ENCODE measurements around the gene ZNF599.
A peak's percentile ranks its signal among the peaks of the same experiment; 100 is the strongest.

ZNF599 gene

DNA sequence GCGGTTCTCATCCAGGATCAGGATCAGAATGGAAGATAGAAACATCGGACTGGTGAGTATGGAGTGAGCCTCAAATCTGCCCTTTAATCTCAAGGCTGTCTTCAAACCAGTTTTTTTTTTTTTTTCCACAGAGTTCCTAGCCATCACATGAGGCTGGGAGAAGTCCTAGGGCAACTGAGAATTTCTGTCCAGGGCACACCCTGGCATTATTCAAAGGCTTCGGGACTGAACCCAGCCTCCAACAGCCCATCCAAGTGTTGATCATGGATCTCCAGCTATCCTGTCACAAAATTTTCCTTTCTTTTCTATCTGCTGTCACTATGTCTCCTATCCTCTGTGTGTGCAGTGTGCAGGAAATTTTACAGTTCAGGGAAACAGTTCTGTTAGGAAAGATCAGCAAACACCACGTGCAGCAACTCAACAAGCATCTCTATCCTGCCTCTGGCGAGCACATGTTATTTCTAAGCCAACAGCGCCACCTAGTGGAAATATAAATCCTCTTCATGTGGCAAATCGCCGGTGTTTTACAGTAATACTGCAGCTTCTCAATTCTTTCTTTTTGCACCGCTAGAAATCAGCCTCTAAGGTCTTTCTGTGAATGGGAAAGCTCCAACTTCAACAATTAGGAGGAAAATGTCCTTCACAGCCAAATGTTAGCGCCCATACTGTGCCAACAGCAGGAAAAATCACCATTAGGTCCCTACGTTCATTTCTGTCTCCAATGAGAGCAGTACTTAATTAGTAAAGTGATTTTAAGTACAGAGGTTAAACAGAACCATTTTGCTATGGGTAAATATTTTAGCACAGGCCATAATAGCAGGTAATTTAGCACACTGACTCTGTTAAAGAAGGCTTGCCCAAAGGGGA lies 60.4 kb downstream of the ZNF599 start:
- TF ChIP-seq, protein P1, sequence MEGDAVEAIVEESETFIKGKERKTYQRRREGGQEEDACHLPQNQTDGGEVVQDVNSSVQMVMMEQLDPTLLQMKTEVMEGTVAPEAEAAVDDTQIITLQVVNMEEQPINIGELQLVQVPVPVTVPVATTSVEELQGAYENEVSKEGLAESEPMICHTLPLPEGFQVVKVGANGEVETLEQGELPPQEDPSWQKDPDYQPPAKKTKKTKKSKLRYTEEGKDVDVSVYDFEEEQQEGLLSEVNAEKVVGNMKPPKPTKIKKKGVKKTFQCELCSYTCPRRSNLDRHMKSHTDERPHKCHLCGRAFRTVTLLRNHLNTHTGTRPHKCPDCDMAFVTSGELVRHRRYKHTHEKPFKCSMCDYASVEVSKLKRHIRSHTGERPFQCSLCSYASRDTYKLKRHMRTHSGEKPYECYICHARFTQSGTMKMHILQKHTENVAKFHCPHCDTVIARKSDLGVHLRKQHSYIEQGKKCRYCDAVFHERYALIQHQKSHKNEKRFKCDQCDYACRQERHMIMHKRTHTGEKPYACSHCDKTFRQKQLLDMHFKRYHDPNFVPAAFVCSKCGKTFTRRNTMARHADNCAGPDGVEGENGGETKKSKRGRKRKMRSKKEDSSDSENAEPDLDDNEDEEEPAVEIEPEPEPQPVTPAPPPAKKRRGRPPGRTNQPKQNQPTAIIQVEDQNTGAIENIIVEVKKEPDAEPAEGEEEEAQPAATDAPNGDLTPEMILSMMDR (IDR thresholded peaks at IDR 0.05; ENCODE audit: low read depth, low read length) = peak; percentile 40; the same call in 1 of the 2 replicates
- DNase-seq = peak; percentile 56
- no peaks in the 10 kb centered on the region for H3K36me3 ChIP-seq
- peaks cover 12% of the 10 kb centered on the region for H3K27me3 ChIP-seq (ENCODE audit: insufficient read depth, low read depth, severe bottlenecking)
- peaks cover 11% of the 10 kb centered on the region for H3K9me3 ChIP-seq (ENCODE audit: severe bottlenecking)
- H3K27ac ChIP-seq = no peak overlapping the region
- no peak overlapping the region for H3K4me3 ChIP-seq (ENCODE audit: low read depth, low read length)

DNA sequence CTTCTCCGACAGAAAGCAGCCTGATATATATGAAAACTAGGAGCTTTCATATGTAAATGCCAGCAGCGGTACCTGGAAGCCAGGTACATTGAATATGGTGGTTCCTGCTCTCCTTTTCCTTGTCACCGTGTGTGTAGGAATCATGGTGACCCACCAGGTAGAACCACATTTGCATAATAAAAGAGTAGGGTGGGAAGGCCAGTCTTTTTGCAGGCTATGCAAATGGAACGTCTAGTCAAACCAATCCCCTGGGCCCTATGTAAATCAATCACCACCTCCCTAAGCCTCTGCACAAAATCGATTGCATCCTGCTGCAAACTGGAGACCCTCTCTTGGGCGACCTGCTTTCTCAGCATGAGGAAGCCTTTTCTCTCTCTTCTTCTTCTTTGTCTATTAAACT lies 61.1 kb downstream of the ZNF599 start:
- TF ChIP-seq, protein P1 (IDR thresholded peaks at IDR 0.05; ENCODE audit: low read depth, low read length) = no peak
- DNase-seq = no peak
- H3K36me3 ChIP-seq = no peaks in the 10 kb centered on the region
- H3K27me3 ChIP-seq (ENCODE audit: insufficient read depth, low read depth, severe bottlenecking) = peaks cover 12% of the 10 kb centered on the region
- H3K9me3 ChIP-seq (ENCODE audit: severe bottlenecking) = peaks cover 17% of the 10 kb centered on the region
- no peak overlapping the region for H3K27ac ChIP-seq
- no peak overlapping the region for H3K4me3 ChIP-seq (ENCODE audit: low read depth, low read length)
